ENCODE measurements around the gene CIT.

DNA sequence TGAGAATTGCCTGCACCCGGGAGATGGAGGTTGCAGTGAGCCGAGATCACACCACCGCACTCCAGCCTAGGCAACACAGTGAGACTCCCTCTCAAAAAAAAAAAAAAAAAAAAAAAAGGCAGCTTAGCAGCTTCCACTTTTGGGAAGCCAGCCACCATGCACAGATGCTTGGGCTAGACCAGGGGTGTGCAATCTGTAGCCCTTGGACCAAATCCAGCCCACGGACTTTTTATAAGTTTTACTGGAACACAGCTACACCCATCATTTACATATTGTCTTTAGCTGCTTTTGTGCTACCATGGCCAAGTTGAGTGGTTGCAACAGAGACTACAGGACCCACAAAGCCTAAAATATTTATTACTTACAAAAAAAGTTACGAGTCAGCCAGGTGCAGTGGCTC is 6.7 kb downstream of the CIT start:
- TF ChIP-seq, protein P1, sequence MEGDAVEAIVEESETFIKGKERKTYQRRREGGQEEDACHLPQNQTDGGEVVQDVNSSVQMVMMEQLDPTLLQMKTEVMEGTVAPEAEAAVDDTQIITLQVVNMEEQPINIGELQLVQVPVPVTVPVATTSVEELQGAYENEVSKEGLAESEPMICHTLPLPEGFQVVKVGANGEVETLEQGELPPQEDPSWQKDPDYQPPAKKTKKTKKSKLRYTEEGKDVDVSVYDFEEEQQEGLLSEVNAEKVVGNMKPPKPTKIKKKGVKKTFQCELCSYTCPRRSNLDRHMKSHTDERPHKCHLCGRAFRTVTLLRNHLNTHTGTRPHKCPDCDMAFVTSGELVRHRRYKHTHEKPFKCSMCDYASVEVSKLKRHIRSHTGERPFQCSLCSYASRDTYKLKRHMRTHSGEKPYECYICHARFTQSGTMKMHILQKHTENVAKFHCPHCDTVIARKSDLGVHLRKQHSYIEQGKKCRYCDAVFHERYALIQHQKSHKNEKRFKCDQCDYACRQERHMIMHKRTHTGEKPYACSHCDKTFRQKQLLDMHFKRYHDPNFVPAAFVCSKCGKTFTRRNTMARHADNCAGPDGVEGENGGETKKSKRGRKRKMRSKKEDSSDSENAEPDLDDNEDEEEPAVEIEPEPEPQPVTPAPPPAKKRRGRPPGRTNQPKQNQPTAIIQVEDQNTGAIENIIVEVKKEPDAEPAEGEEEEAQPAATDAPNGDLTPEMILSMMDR (IDR thresholded peaks at IDR 0.05): no peak
- no peak for TF ChIP-seq POLR2A (IDR thresholded peaks at IDR 0.05)

All from lower leg skin (tissue), 3 donors.